T-helper 17 cell (primary cell): ENCODE results near the gene CLEC12A. TPM values are rescaled to one million over a fixed set of nuclear protein-coding genes. Genes with fewer than 3 reads are reported as not detected.
"Not testable (repeated sequence)": the region's sequence is repeated elsewhere in the genome, so short reads cannot be mapped to it uniquely, and the experiment has no call there.

Experiments used
- ATAC-seq: fragments of 150-1000 bp; cut with Tn5 transposase; 2 replicates; pipeline ENCODE4 v1.10.0; 2021; ENCODE audit warnings: mild to moderate bottlenecking, moderate library complexity
- DNase-seq, 3 donors: peaks; one replicate each; pipeline versions ENCODE4 v3.0.0 to v3.0.0-alpha.2; 2020 to 2021
- H3K9me3 ChIP-seq: one replicate; pipeline ENCODE4 v1.7.0; 2013; ENCODE audit warnings: low read length, mild to moderate bottlenecking; ENCODE audit not compliant: control insufficient read depth, poor library complexity, severe bottlenecking
- H3K27ac Mint-ChIP-seq: one replicate; pipeline ENCODE4 v1.8.0; 2022; ENCODE audit warnings: mild to moderate bottlenecking, moderate library complexity, mixed read lengths
- H3K27me3 Mint-ChIP-seq: one replicate; pipeline ENCODE4 v1.8.0; 2022; ENCODE audit warnings: mixed read lengths
- H3K36me3 Mint-ChIP-seq: one replicate; pipeline ENCODE4 v1.8.0; 2022; ENCODE audit warnings: low read depth, mixed read lengths
- H3K4me1 Mint-ChIP-seq: one replicate; pipeline ENCODE4 v1.8.0; 2022; ENCODE audit warnings: mild to moderate bottlenecking, mixed read lengths
- H3K4me3 Mint-ChIP-seq: one replicate; pipeline ENCODE4 v1.8.0; 2022; ENCODE audit warnings: mild to moderate bottlenecking, moderate library complexity, mixed read lengths
- total RNA-seq, 4 donors: library from RNA in 2 of 4; stranded (reverse) in 2 of 4; gene quantifications; one replicate each; pipeline ENCODE4 v1.2.3 and lab custom pipeline; 2022 to 2026

The CLEC12A gene
- total RNA-seq, 2 donors from 2014 or later, result 0.37 to 4.6 TPM

DNA sequence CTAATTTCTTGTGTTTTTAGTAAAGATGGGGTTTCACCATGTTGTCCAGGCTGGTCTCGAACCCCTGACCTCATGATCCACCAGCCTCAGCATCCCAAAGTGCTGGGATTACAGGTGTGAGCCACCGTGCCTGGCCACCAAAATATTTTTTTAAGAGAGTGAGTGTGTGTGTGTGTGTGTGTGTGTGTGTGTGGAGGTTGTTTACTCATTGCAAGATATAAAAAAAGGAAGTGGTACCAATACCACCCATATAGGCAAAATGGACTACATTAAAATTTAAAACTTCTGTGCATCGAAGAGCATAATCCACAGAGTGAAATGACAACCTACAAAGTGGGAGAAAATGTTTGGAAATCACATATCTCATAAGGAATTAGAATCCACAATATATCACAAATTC lies 23.5 kb upstream of the CLEC12A start:
- no peaks in the 10 kb centered on the region for H3K9me3 ChIP-seq
- Mint-ChIP-seq H3K4me1 (peaks cover 25% of the 10 kb centered on the region), H3K27ac (peak overlapping the region; percentile 62), H3K36me3 (no peaks in the 10 kb centered on the region), H3K27me3 (peaks cover 5% of the 10 kb centered on the region), H3K4me3 (no peak overlapping the region)
- ATAC-seq (no peak), DNase-seq (no peak)

DNA sequence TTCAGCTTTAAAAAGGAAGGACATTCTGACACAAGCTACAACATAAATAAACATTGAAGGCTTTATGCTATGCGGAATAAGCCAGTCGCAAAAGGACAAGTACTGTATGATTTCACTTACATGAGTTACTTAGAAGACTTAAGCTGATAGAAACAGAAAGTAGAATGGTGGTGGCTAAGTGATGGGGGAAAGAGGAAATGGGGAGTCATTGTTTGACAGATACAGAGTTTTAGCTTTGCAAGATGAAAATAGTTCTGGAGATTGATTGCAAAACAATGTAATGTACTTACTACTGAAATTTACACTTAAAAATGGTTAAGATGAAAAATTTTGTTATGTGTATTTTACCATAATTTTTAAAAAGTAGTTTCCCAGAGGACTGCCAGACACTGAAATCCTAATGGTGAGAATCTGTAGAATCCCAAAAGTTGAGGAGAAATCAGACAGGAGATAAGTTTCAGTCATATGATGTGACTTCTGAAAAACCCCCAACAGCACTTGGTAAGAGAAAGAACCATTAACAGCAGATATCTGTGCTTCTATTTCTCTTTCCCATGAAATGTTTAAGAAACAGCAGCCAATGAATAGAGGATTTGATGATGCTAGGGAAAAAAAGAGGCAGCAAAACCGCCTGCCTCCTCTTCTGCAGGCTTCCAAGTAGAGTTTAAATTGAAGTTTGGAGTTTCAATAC lies 22.5 kb upstream of the CLEC12A start:
- Mint-ChIP-seq H3K4me1 (peaks cover 24% of the 10 kb centered on the region), H3K27ac (no peak overlapping the region), H3K27me3 (no peaks in the 10 kb centered on the region), H3K36me3 (no peaks in the 10 kb centered on the region), H3K4me3 (no peak overlapping the region)
- ATAC-seq (peak; percentile 55), DNase-seq (no peak)
- no peaks in the 10 kb centered on the region for H3K9me3 ChIP-seq

DNA sequence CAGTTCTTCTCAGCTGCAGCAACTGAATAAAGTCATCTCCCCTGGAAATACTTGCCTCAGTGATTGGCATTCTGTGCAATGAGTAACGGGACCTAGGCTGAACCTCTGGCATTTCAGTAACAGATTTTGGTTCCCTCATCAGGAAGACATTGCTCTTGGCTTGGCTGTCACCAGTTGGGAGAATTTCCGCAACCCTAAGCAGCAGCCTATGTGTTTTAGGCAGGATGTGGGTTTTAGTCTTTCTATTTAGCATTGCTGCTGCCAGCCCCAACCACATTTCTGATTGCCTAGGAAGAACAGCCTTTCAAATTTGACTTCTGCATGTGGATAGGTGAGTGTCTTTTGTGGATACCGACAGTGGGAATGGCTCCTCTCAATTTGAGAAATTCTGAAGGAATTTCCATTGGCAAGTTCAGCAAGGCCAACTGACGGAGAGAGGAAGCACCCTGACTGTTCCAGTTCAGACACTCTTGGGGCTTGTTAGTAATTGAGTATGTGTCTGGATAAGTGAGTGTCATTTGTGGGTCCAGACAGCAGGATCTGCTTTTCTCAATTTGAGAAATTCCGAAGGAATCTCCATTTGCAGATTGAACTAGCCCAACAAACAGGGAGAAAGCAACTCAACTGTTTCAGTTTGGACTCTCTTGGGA lies 20.1 kb upstream of the CLEC12A start:
- Mint-ChIP-seq H3K4me3 (peak overlapping the region; percentile 61), H3K4me1 (peaks cover 19% of the 10 kb centered on the region), H3K27me3 (no peaks in the 10 kb centered on the region), H3K36me3 (no peaks in the 10 kb centered on the region), H3K27ac (peak overlapping the region; percentile 71)
- no peak for DNase-seq
- peak; percentile 92 for ATAC-seq
- H3K9me3 ChIP-seq, result no peaks in the 10 kb centered on the region

DNA sequence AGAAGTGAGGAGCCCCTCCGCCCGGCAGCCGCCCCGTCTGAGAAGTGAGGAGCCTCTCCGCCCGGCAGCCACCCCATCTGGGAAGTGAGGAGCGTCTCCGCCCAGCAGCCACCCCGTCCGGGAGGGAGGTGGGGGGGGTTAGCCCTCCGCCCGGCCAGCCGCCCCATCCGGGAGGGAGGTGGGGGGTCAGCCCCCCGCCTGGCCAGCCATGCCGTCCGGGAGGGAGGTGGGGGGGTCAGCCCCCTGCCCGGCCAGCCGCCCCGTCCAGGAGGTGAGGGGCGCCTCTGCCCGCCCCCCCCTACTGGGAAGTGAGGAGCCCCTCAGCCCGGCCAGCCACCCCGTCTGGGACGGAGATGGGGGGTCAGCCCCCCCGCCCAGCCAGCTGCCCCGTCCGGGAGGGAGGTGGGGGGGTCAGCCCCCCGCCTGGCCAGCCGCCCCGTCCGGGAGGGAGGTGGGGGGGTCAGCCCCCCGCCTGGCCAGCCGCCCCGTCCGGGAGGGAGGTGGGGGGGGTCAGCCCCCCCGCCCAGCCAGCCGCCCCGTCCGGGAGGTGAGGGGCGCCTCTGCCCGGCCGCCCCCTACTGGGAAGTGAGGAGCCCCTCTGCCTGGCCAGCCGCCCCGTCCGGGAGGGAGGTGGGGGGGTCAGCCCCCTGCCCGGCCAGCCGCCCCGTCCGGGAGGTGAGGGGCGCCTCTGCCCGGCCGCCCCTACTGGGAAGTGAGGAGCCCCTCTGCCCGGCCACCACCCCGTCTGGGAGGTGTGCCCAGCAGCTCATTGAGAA lies 18.1 kb upstream of the CLEC12A start:
- not testable (repeated sequence) for H3K27me3 Mint-ChIP-seq, H3K9me3 ChIP-seq, DNase-seq, H3K36me3 Mint-ChIP-seq, H3K27ac Mint-ChIP-seq, H3K4me3 Mint-ChIP-seq, ATAC-seq
- H3K4me1 Mint-ChIP-seq, result peaks cover 30% of the 10 kb centered on the region

DNA sequence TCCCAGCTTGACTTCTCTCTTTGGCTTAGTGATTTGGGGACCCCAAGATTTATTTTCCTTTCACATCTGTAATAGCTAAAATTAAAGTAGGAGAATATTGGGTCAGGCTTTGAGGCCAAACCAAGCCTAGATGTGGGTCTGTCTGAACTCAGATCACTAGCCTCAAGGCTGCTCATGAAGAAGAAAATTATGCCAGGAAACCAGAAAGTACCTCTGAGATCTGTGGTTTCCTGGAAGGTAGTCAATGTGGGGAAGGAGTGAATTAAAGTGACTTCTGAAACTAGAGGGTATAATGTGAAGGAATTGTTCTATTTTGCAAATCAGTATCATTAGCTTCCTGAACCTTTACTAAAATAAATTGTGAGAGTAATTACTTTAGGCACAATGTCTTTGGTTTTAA lies 13.4 kb upstream of the CLEC12A start:
- DNase-seq, result no peak
- Mint-ChIP-seq H3K4me1 (peaks cover 17% of the 10 kb centered on the region), H3K4me3 (no peak overlapping the region), H3K27me3 (no peaks in the 10 kb centered on the region), H3K36me3 (no peaks in the 10 kb centered on the region), H3K27ac (peak overlapping the region; percentile 27)
- peak; percentile 82 for ATAC-seq
- H3K9me3 ChIP-seq, result no peaks in the 10 kb centered on the region

DNA sequence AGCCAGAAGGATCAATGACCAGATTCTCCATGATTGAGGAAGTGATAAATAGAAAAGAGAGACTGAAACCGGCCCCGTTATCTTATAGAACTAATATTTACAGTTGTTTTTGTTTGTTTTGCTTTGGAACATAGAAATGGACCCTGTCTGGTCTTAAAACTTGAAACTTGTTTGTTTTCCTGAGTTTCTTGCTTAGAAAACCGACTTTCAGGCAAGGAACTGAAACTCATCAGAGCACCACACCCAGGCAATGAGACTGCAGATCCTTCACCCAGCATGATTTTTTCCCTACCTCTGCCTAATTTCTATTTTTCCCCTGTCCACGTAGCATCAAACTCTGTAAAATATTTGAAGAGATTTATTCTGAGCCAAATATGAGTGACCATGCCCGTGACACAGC lies 10.6 kb upstream of the CLEC12A start:
- no peak overlapping the region for H3K27ac Mint-ChIP-seq
- H3K9me3 ChIP-seq, result no peaks in the 10 kb centered on the region
- no peaks in the 10 kb centered on the region for H3K36me3 Mint-ChIP-seq
- DNase-seq (no peak), ATAC-seq (no peak)
- H3K27me3 Mint-ChIP-seq, result no peaks in the 10 kb centered on the region
- no peak overlapping the region for H3K4me3 Mint-ChIP-seq
- H3K4me1 Mint-ChIP-seq, result peaks cover 17% of the 10 kb centered on the region

DNA sequence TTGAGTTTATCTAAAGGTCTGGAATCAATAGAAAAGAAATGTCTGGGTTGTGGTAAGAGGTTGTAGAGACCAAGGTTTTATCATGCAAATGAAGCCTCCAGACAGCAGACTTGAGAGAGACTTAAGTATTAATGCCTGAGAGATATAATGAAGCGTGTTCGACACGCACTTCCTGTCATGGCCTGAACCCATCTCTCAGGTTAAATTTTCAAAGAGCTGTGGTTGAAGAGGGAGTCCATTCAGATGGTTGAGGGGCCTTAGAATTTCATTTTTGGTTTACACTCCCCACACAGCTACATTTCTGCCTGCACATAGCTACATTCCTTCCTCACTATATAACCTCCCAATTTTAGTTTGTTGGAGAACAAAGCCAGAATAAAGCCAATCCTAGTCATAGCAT lies 10.1 kb upstream of the CLEC12A start:
- H3K4me3 Mint-ChIP-seq, result no peak overlapping the region
- no peaks in the 10 kb centered on the region for H3K27me3 Mint-ChIP-seq
- peaks cover 17% of the 10 kb centered on the region for H3K4me1 Mint-ChIP-seq
- no peaks in the 10 kb centered on the region for H3K9me3 ChIP-seq
- H3K36me3 Mint-ChIP-seq, result peaks cover 1% of the 10 kb centered on the region
- ATAC-seq (no peak), DNase-seq (no peak)
- H3K27ac Mint-ChIP-seq, result no peak overlapping the region

DNA sequence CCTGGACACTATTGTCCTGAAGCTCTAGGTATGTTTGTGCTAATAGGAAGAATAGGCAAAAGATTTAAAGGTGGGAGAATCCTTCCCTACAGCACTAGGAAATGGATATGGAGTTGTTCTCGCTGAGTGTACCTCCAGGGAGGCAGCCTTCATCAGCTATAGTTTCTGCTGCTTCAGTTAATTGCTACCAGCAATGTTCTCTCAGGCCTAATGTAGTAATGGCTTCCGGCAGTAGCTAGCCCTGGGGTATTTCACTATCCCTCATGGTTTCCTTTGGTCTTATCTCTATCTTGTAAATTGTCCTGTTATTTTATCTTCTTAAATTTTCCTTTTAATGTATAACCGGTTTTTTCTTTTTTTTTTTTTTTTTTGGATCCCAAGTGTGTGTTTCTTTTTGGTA lies 9.3 kb upstream of the CLEC12A start:
- H3K9me3 ChIP-seq, result no peaks in the 10 kb centered on the region
- Mint-ChIP-seq H3K27me3 (no peaks in the 10 kb centered on the region), H3K4me1 (peaks cover 16% of the 10 kb centered on the region), H3K36me3 (peaks cover 4% of the 10 kb centered on the region), H3K27ac (no peak overlapping the region), H3K4me3 (no peak overlapping the region)
- DNase-seq, result no peak
- no peak for ATAC-seq

DNA sequence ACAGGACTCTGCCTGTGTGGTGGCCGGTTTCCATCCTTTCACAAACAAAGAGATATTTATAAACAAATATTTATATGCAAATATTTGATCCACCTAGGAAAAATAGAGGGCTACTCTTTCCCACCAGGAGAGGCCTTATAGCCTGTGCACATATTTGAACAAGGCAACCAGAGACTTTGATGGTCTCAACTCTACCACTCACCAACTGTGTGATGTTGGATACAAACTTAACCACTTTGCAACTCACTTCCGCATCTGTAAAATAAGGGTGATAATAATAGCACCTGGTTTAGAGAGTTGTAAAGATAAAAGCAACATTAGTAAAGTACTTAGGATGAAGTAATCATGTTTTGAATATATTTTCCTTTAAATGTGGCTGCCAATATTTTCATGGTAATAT lies 1.5 kb upstream of the CLEC12A start:
- Mint-ChIP-seq H3K27me3 (no peaks in the 10 kb centered on the region), H3K36me3 (peaks cover 11% of the 10 kb centered on the region), H3K4me1 (no peaks in the 10 kb centered on the region), H3K27ac (no peak overlapping the region), H3K4me3 (no peak overlapping the region)
- ATAC-seq, result no peak
- no peak for DNase-seq
- H3K9me3 ChIP-seq, result no peaks in the 10 kb centered on the region

DNA sequence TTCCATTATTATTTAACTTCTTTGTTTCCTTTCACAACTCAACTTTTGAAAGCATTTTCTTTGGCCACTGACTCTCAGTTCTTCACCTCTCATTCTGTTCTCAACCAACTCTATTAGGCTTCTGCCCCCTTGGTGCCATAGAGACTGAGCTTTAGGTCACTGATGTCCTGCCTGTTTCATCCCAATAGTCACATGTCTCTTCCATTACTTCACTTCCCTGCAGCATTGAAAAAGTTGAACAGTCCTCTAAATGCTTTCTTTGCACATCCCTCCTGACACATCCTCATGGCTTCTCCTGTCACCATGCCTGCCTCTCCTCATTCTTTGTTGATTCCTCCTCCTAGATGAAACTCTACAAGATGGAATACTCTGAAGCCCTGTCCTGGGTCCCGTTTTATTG lies 2.7 kb downstream of the CLEC12A start:
- DNase-seq, result no peak
- Mint-ChIP-seq H3K4me3 (no peak overlapping the region), H3K27ac (no peak overlapping the region), H3K4me1 (no peaks in the 10 kb centered on the region), H3K36me3 (peaks cover 10% of the 10 kb centered on the region), H3K27me3 (peaks cover 10% of the 10 kb centered on the region)
- no peak for ATAC-seq
- H3K9me3 ChIP-seq, result no peaks in the 10 kb centered on the region

DNA sequence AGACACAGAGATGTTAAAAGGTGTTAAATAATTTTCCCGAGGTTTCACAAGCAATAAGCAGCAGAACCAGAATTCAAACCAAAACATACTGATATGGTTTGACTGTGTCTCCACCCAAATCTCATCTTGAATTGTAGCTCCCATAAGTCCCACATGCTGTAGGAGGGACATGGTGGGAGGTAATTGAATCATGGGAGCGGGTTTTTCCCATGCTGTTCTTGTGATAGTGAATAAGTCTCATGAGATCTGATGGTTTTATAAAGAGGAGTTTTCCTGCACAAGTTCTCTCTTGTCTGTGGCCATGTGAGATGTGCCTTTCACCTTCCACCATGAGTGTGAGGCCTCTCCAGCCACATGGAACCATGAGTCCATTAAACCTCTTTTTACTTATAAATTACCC lies 3.5 kb downstream of the CLEC12A start:
- not testable (repeated sequence) for H3K27ac Mint-ChIP-seq, DNase-seq, H3K4me3 Mint-ChIP-seq, H3K9me3 ChIP-seq, H3K36me3 Mint-ChIP-seq, H3K4me1 Mint-ChIP-seq, ATAC-seq
- peaks cover 15% of the 10 kb centered on the region for H3K27me3 Mint-ChIP-seq

DNA sequence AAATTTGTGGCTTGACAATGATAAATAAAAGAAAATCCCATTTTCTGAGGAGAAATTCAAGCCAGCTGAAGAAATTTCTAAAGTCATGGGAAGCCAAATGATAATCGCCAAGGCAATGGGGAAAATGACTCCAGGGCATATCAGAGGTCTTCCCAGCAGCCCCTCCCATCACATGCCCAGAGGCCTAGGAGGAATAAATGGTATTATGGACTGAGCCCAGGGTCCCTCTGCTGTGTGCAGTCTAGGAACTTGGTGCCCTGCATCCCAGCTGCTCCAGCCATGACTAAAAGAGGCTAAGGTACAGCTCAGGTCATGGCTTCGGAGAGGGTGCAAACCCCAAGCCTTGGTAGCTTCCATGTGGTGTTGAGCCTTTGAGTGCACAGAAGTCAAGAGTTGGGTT lies 4.4 kb downstream of the CLEC12A start:
- no peak overlapping the region for H3K27ac Mint-ChIP-seq
- no peak for ATAC-seq
- peaks cover 10% of the 10 kb centered on the region for H3K36me3 Mint-ChIP-seq
- no peaks in the 10 kb centered on the region for H3K9me3 ChIP-seq
- DNase-seq, result no peak
- peaks cover 23% of the 10 kb centered on the region for H3K27me3 Mint-ChIP-seq
- H3K4me1 Mint-ChIP-seq, result no peaks in the 10 kb centered on the region
- no peak overlapping the region for H3K4me3 Mint-ChIP-seq

DNA sequence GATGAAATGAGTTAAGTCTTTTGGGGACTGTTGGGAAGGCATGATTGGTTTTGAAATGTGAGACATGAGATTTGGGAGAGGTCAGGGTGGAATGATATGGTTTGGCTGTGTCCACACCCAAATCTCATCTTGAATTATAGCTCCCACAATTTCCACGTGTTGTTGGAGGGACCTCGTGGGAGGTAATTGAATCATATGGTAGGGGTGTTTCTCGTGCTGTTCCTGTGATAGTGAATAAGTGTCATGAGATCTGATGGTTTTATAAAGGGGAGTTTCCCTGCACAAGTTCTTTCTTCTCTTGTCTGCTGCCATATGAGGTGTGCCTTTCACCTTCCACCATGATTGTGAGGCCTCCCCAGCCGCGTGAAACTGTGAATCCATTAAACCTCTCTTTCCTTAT lies 5.4 kb downstream of the CLEC12A start:
- H3K27ac Mint-ChIP-seq, H3K4me3 Mint-ChIP-seq, H3K36me3 Mint-ChIP-seq, ATAC-seq, H3K9me3 ChIP-seq, H3K4me1 Mint-ChIP-seq, DNase-seq: not testable (repeated sequence)
- peaks cover 23% of the 10 kb centered on the region for H3K27me3 Mint-ChIP-seq
